ENCODE data around the gene PRKN. TPM values are rescaled to one million over a fixed set of nuclear protein-coding genes. Genes with fewer than 3 reads are reported as not detected.

PRKN gene
- total RNA-seq, 1 donor from 2014 or later: 5.7 TPM

DNA sequence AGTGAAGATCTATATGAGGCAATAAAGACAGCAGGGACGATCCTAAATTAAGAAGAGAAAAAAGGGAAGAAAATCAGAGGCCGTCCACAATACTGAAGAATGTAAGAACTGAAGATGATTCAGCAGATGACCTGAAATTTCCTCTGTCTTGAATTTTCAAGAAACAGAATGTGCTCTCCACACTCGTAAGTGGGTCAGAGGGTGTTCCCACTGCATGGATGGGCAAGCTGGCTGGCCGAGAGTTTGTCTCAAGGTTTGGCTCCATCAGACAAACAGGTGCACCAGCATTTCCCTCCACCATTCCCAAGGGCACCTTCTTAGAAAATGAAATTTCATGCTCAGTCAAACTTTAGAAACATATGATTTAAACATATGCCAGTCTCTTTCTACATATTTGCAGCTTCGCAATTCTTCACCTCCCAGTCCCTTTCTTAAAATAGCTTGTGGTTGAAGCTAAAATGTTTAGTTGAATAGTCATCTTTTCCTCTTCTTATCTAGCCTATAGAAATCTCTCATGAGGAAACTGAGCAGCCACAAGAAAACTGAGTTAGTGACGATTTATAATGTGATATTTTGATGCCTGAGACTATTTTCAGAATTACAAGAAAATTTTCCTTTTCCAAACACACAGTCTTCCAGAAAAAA, 576.4 kb downstream of the PRKN start:
- TF ChIP-seq, protein P1, sequence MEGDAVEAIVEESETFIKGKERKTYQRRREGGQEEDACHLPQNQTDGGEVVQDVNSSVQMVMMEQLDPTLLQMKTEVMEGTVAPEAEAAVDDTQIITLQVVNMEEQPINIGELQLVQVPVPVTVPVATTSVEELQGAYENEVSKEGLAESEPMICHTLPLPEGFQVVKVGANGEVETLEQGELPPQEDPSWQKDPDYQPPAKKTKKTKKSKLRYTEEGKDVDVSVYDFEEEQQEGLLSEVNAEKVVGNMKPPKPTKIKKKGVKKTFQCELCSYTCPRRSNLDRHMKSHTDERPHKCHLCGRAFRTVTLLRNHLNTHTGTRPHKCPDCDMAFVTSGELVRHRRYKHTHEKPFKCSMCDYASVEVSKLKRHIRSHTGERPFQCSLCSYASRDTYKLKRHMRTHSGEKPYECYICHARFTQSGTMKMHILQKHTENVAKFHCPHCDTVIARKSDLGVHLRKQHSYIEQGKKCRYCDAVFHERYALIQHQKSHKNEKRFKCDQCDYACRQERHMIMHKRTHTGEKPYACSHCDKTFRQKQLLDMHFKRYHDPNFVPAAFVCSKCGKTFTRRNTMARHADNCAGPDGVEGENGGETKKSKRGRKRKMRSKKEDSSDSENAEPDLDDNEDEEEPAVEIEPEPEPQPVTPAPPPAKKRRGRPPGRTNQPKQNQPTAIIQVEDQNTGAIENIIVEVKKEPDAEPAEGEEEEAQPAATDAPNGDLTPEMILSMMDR (IDR thresholded peaks at IDR 0.05): no peak
- no peak for DNase-seq (ENCODE audit: low spot score)
- peak overlapping the region; percentile 41 for H3K4me3 Mint-ChIP-seq (ENCODE audit: unreplicated experiment)
- no peaks in the 10 kb centered on the region for H3K36me3 Mint-ChIP-seq (ENCODE audit: low read depth)
- H3K9me3 Mint-ChIP-seq (ENCODE audit: low read depth): no peaks in the 10 kb centered on the region
- peak overlapping the region; percentile 90 for H3K27ac Mint-ChIP-seq (ENCODE audit: unreplicated experiment)
- H3K4me1 Mint-ChIP-seq (ENCODE audit: low read depth): peaks cover 47% of the 10 kb centered on the region
- H3K27me3 Mint-ChIP-seq (ENCODE audit: low read depth): no peaks in the 10 kb centered on the region

DNA sequence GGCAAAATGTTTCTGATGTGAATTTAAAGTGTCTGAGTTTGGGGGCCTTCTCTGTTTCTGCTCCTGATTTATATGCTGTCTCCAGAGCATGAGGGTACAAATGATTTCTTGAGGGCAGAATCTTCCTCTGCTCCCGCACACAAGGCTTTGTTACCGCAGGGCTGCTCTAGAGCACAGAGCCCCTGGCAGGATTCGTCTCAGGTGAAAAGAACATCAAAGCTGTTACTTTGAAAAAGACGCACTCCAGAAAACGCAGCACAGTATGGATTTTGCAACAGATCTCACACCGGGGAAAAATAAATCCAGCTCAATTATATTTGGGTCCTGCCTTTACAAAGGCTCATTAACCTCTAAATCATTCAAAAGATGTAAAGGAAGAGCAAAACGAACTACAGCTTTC, 577.3 kb downstream of the PRKN start:
- H3K27me3 Mint-ChIP-seq (ENCODE audit: low read depth): no peaks in the 10 kb centered on the region
- H3K9me3 Mint-ChIP-seq (ENCODE audit: low read depth): peaks cover under 1% of the 10 kb centered on the region
- H3K36me3 Mint-ChIP-seq (ENCODE audit: low read depth): no peaks in the 10 kb centered on the region
- peak overlapping the region; percentile 90 for H3K27ac Mint-ChIP-seq (ENCODE audit: unreplicated experiment)
- TF ChIP-seq, protein P1 (IDR thresholded peaks at IDR 0.05): no peak
- no peak for DNase-seq (ENCODE audit: low spot score)
- H3K4me1 Mint-ChIP-seq (ENCODE audit: low read depth): peaks cover 40% of the 10 kb centered on the region
- H3K4me3 Mint-ChIP-seq (ENCODE audit: unreplicated experiment): no peak overlapping the region

DNA sequence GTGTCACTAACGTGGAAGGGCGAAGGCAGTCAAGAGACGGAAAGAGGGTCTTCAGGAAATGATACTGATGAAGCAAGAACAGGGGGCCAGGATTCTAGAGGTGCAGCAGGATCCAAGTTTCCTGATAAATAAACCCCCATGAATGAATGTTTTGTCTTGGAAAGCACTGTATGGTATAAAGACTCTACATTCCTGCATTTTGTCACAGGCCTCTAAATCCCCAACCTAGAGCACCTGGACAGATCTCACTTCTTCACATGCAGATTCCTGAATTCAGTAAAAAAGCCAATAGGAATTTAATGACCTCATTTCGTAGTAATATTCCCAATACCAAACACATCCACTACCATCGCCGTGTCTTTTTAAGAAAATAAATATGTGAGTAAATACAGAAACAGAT, 577.8 kb downstream of the PRKN start:
- no peak for DNase-seq (ENCODE audit: low spot score)
- Mint-ChIP-seq H3K27ac (ENCODE audit: unreplicated experiment) (no peak overlapping the region), H3K9me3 (ENCODE audit: low read depth) (peaks cover 4% of the 10 kb centered on the region), H3K27me3 (ENCODE audit: low read depth) (no peaks in the 10 kb centered on the region), H3K36me3 (ENCODE audit: low read depth) (no peaks in the 10 kb centered on the region), H3K4me3 (ENCODE audit: unreplicated experiment) (no peak overlapping the region), H3K4me1 (ENCODE audit: low read depth) (peaks cover 35% of the 10 kb centered on the region)
- TF ChIP-seq, protein P1 (IDR thresholded peaks at IDR 0.05): no peak

DNA sequence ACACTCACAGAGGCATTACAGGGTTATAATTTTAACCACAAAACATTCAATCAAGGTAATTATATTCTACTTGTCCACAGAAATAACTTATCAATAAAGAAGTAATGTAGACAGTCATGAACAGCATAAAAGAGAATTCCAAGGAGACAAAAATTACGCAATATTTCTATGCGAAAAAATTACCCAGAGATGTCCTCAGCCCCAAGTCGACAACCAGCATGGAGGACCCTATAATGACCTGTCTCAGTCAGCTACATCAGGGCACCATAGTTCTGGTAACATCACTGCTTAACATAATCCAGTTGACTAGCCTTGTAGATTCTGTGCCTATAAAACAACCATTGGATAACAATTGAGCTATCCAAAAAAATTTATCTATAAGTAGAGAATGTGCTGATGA, 579.8 kb downstream of the PRKN start:
- Mint-ChIP-seq H3K27me3 (ENCODE audit: low read depth) (no peaks in the 10 kb centered on the region), H3K36me3 (ENCODE audit: low read depth) (no peaks in the 10 kb centered on the region)

DNA sequence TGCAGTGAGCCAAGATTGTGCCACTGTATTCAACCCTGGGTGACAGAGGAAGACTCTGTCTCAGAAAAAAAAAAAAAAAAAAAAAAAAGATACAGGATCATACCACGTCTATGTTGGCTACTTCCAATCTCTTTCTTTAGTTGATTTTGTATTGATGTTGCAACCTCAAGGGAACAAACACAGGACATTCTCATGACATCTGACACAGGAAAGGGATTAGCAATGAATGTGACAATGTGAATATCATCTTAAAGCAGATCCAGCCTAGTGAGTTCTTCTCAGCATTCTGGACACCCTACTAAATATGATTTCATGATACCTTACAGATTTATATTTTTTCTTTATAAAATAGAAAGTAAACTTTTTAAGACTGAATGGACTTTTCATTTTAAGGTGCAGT, 580.3 kb downstream of the PRKN start:
- TF ChIP-seq, protein P1 (IDR thresholded peaks at IDR 0.05): no peak
- DNase-seq (ENCODE audit: low spot score): no peak
- no peak overlapping the region for H3K27ac Mint-ChIP-seq (ENCODE audit: unreplicated experiment)
- H3K4me3 Mint-ChIP-seq (ENCODE audit: unreplicated experiment): no peak overlapping the region
- no peaks in the 10 kb centered on the region for H3K36me3 Mint-ChIP-seq (ENCODE audit: low read depth)
- peaks cover 4% of the 10 kb centered on the region for H3K9me3 Mint-ChIP-seq (ENCODE audit: low read depth)
- peaks cover 25% of the 10 kb centered on the region for H3K4me1 Mint-ChIP-seq (ENCODE audit: low read depth)
- H3K27me3 Mint-ChIP-seq (ENCODE audit: low read depth): no peaks in the 10 kb centered on the region

More for the DNA sequence above, 579.8 kb downstream of the PRKN start:
- H3K9me3 Mint-ChIP-seq (ENCODE audit: low read depth): peaks cover 4% of the 10 kb centered on the region
- TF ChIP-seq, protein P1 (IDR thresholded peaks at IDR 0.05): no peak
- no peak overlapping the region for H3K27ac Mint-ChIP-seq (ENCODE audit: unreplicated experiment)
- H3K4me1 Mint-ChIP-seq (ENCODE audit: low read depth): peaks cover 29% of the 10 kb centered on the region
- H3K4me3 Mint-ChIP-seq (ENCODE audit: unreplicated experiment): no peak overlapping the region
- no peak for DNase-seq (ENCODE audit: low spot score)
